ENCODE data around the gene CRTAP.

GRCh38 chr3:33125840-33126239 is 12.0 kb downstream of the CRTAP start:
- TF ChIP-seq POLR2A (IDR thresholded peaks at IDR 0.05; ENCODE audit: borderline replicate concordance, extremely low read depth, insufficient read depth, insufficient read length) (no peak), RAD21 (IDR thresholded peaks at IDR 0.05; ENCODE audit: low read depth) (no peak), EGR1 (IDR thresholded peaks at IDR 0.05; ENCODE audit: low read depth) (no peak), JUND (IDR thresholded peaks at IDR 0.05) (no peak), REST (IDR thresholded peaks at IDR 0.05; ENCODE audit: low read depth) (no peak)
- TF ChIP-seq, protein P1, sequence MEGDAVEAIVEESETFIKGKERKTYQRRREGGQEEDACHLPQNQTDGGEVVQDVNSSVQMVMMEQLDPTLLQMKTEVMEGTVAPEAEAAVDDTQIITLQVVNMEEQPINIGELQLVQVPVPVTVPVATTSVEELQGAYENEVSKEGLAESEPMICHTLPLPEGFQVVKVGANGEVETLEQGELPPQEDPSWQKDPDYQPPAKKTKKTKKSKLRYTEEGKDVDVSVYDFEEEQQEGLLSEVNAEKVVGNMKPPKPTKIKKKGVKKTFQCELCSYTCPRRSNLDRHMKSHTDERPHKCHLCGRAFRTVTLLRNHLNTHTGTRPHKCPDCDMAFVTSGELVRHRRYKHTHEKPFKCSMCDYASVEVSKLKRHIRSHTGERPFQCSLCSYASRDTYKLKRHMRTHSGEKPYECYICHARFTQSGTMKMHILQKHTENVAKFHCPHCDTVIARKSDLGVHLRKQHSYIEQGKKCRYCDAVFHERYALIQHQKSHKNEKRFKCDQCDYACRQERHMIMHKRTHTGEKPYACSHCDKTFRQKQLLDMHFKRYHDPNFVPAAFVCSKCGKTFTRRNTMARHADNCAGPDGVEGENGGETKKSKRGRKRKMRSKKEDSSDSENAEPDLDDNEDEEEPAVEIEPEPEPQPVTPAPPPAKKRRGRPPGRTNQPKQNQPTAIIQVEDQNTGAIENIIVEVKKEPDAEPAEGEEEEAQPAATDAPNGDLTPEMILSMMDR (IDR thresholded peaks at IDR 0.05 in 2 of 3, conservative IDR thresholded peaks at IDR 0.05 in 1 of 3; ENCODE audit: borderline replicate concordance in 1 of 3, insufficient read depth in 1 of 3, low read depth in 2 of 3, low read length in 2 of 3): no peak
